Hepatocyte (in vitro differentiated cells): ENCODE data around the gene TSPAN3. TPM values are rescaled to one million over a fixed set of nuclear protein-coding genes. Genes with fewer than 3 reads are reported as not detected.

Experiments used
- DNase-seq: peaks from one replicate; pipeline ENCODE4 v3.0.0-alpha.2; 2016; ENCODE audit warnings: low spot score
- H2AFZ ChIP-seq: fragments of 200-600 bp; sonication (generic); 2 replicates; pipeline ENCODE4 v1.6.0; 2016; ENCODE audit warnings: antibody characterized with exemption, mild to moderate bottlenecking
- H3K27ac ChIP-seq: fragments of 200-600 bp; sonication (generic); 2 replicates; pipeline ENCODE4 v1.5.1; 2016; ENCODE audit warnings: mild to moderate bottlenecking
- H3K27me3 ChIP-seq: fragments of 200-600 bp; sonication (generic); 2 replicates; pipeline ENCODE4 v1.6.1; 2016
- H3K36me3 ChIP-seq: fragments of 200-600 bp; sonication (generic); replicated peaks from 2 replicates; pipeline ENCODE4 v1.5.1; 2016; ENCODE audit warnings: low read depth; ENCODE audit not compliant: insufficient read depth
- H3K4me1 ChIP-seq: fragments of 200-600 bp; sonication (generic); 2 replicates; pipeline ENCODE4 v1.5.1; 2016; ENCODE audit warnings: mild to moderate bottlenecking, moderate library complexity; ENCODE audit not compliant: insufficient read depth
- H3K4me2 ChIP-seq: fragments of 200-600 bp; sonication (generic); 2 replicates; pipeline ENCODE4 v1.6.0; 2016
- H3K4me3 ChIP-seq: fragments of 200-600 bp; sonication (generic); 2 replicates; pipeline ENCODE4 v1.5.1; 2016; ENCODE audit warnings: mild to moderate bottlenecking
- H3K79me2 ChIP-seq: fragments of 200-600 bp; sonication (generic); 2 replicates; pipeline ENCODE4 v1.6.0; 2017; ENCODE audit warnings: mild to moderate bottlenecking
- H3K9me2 ChIP-seq: fragments of 200-600 bp; sonication (generic); replicated peaks from 2 replicates; pipeline ENCODE4 v1.6.0; 2017; ENCODE audit warnings: mild to moderate bottlenecking; ENCODE audit not compliant: insufficient read depth
- H3K9me3 ChIP-seq: fragments of 200-600 bp; sonication (generic); 2 replicates; pipeline ENCODE4 v1.5.1; 2016; ENCODE audit warnings: low read depth, mild to moderate bottlenecking
- H4K20me1 ChIP-seq: fragments of 200-600 bp; sonication (generic); 2 replicates; pipeline ENCODE4 v1.6.0; 2016; ENCODE audit warnings: mild to moderate bottlenecking; ENCODE audit not compliant: insufficient read depth, poor library complexity, severe bottlenecking
- CTCF ChIP-seq: fragments of 200-600 bp; sonication (generic); IDR thresholded peaks from 2 replicates; pipeline ENCODE4 v1.5.1; 2016; ENCODE audit warnings: antibody characterized with exemption, mild to moderate bottlenecking; ENCODE audit not compliant: poor library complexity
- EZH2 ChIP-seq: fragments of 200-600 bp; sonication (generic); IDR thresholded peaks from 2 replicates; pipeline ENCODE4 v1.6.1; 2016; ENCODE audit warnings: antibody characterized with exemption, mild to moderate bottlenecking, borderline replicate concordance
- EZH2phosphoT487 ChIP-seq: fragments of 200-600 bp; sonication (generic); IDR thresholded peaks from one replicate; pipeline ENCODE4 v1.6.1; 2018; ENCODE audit warnings: antibody characterized with exemption, mild to moderate bottlenecking, low read depth, moderate library complexity; ENCODE audit not compliant: unreplicated experiment, severe bottlenecking
- WGBS: methylation state at CpG from one replicate; pipeline ENCODE4 v1.1.6; 2016; ENCODE audit warnings: low lambda C conversion rate; ENCODE audit errors: missing lambda C conversion rate; 5-methylcytosine and 5-hydroxymethylcytosine counted together
- polyA plus RNA-seq: library from polyadenylated mRNA; unstranded; fragments of >200 nt; fragmentation: Nextera tagmentation; extraction: Ambion mirVana; gene quantifications from 2 replicates; pipeline ENCODE4 v1.2.1, GENCODE V29; 2016
- total RNA-seq: library from RNA; depleted of rRNA; stranded (reverse); fragments of >200 nt; gene quantifications from 2 replicates; pipeline ENCODE4 v1.2.3, GENCODE V29; 2014

The TSPAN3 gene
- total and polyA plus RNA-seq, 2 experiments from 2014 or later = 514 to 540 TPM

DNA sequence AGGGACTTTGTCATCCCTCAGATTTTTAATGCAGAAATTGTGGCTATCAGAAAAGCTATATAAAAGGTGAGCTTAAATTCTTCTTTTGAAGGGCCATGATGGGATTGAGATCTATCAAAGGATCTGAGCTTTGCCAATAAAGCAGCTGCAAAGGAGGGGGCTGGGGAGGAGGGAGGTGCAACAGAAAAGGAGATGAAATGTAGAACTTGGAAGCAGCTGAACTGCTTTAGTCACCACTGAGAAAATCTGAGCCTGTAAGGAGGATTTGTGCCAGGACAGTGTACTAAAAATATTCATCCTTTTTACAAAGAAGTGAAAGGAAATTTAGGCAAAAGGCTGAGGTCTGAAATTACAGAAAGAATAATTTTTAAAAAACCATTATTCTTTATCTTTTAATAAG lies 10.4 kb downstream of the TSPAN3 start:
- Histone ChIP-seq H3K27ac (no peak overlapping the region), H4K20me1 (peaks cover 97% of the 10 kb centered on the region), H3K4me3 (peak overlapping the region; percentile 9), H3K27me3 (no peaks in the 10 kb centered on the region), H3K9me2 (no peaks in the 10 kb centered on the region), H3K4me1 (peaks cover 76% of the 10 kb centered on the region), H3K9me3 (no peaks in the 10 kb centered on the region), H3K4me2 (peak overlapping the region; percentile 45), H3K36me3 (no peaks in the 10 kb centered on the region), H2AFZ (no peak overlapping the region), H3K79me2 (peaks cover 99% of the 10 kb centered on the region)
- TF ChIP-seq CTCF (no peak), EZH2 (no peak), EZH2phosphoT487 (no peak)
- no peak for DNase-seq

DNA sequence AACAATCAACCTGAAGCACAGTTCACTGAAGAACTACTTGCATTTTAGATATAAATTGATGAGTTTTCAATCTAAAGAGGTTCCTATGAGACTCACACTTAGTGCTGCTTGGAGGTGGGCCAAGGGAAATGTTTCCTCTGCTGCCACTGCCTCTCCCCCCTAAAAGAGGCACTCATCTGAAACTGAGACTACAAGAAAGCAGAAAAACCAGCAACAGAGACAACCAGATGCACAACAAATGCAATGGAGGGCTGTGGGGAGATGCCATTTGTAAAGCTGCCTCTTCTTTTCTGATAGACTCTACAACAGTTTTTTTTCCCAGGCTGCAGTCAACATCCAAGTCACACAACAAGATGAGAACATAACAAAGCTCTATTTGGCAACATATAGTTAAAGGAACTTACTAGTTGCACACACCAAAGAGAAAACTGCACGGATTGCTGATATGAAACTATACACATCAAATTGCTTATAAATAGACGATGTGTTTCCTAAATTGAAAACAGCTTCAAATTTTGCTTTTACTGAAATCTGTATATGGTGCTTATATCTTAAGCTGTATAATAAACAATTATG lies 11.0 kb downstream of the TSPAN3 start:
- peak overlapping the region; percentile 45 for H3K4me2 ChIP-seq
- H3K9me3 ChIP-seq = no peaks in the 10 kb centered on the region
- H3K27ac ChIP-seq = peak overlapping the region; percentile 11
- no peak for DNase-seq
- H4K20me1 ChIP-seq = peaks cover 95% of the 10 kb centered on the region
- no peak overlapping the region for H3K4me3 ChIP-seq
- WGBS = 65% methylated on average over 2 of the region's 2 CpGs
- no peak for TF ChIP-seq CTCF
- no peak for TF ChIP-seq EZH2
- TF ChIP-seq EZH2phosphoT487 = no peak
- H3K79me2 ChIP-seq = peaks cover 99% of the 10 kb centered on the region
- H3K4me1 ChIP-seq = peaks cover 69% of the 10 kb centered on the region
- H3K9me2 ChIP-seq = no peaks in the 10 kb centered on the region
- no peaks in the 10 kb centered on the region for H3K36me3 ChIP-seq
- no peak overlapping the region for H2AFZ ChIP-seq
- no peaks in the 10 kb centered on the region for H3K27me3 ChIP-seq

GRCh38 chr15:77058468-77058867 lies 12.4 kb downstream of the TSPAN3 start:
- Histone ChIP-seq H3K27me3 (no peaks in the 10 kb centered on the region), H3K9me2 (no peaks in the 10 kb centered on the region), H3K9me3 (no peaks in the 10 kb centered on the region), H3K79me2 (peaks cover 100% of the 10 kb centered on the region), H3K4me2 (no peak overlapping the region), H3K36me3 (no peaks in the 10 kb centered on the region), H3K27ac (peak overlapping the region; percentile 20), H2AFZ (no peak overlapping the region), H3K4me1 (peaks cover 66% of the 10 kb centered on the region), H4K20me1 (peaks cover 83% of the 10 kb centered on the region), H3K4me3 (no peak overlapping the region)
- WGBS = 95% methylated on average over 4 of the region's 4 CpGs
- no peak for TF ChIP-seq CTCF
- TF ChIP-seq EZH2 = no peak
- no peak for TF ChIP-seq EZH2phosphoT487
- no peak for DNase-seq

GRCh38 chr15:77057685-77058084 lies 13.2 kb downstream of the TSPAN3 start:
- H3K9me2 ChIP-seq = no peaks in the 10 kb centered on the region
- peak overlapping the region; percentile 20 for H3K27ac ChIP-seq
- no peaks in the 10 kb centered on the region for H3K9me3 ChIP-seq
- peaks cover 79% of the 10 kb centered on the region for H4K20me1 ChIP-seq
- no peak overlapping the region for H3K4me2 ChIP-seq
- peaks cover 64% of the 10 kb centered on the region for H3K4me1 ChIP-seq
- no peaks in the 10 kb centered on the region for H3K27me3 ChIP-seq
- peaks cover 98% of the 10 kb centered on the region for H3K79me2 ChIP-seq
- DNase-seq = no peak
- H3K36me3 ChIP-seq = no peaks in the 10 kb centered on the region
- 82% methylated on average over 4 of the region's 4 CpGs for WGBS
- no peak for TF ChIP-seq EZH2phosphoT487
- no peak for TF ChIP-seq CTCF
- TF ChIP-seq EZH2 = no peak
- H3K4me3 ChIP-seq = no peak overlapping the region
- no peak overlapping the region for H2AFZ ChIP-seq
